Liver (tissue), 9 donors: ENCODE measurements around the gene ADGRA3. TPM values are rescaled to one million over a fixed set of nuclear protein-coding genes. Genes with fewer than 3 reads are reported as not detected.

Experiments used
- DNase-seq: peaks from one replicate; pipeline ENCODE4 v3.0.0-alpha.2; 2017; ENCODE audit warnings: low spot score
- H3K27ac ChIP-seq, 2 donors: one replicate each; pipeline ENCODE4 v1.7.0; 2013; ENCODE audit warnings: inconsistent platforms in 2 of 2, low read length in 2 of 2, control low read depth in 1 of 2, low read depth in 1 of 2, mild to moderate bottlenecking in 1 of 2
- H3K27me3 ChIP-seq, 4 donors: one replicate each; pipeline versions ENCODE4 v1.6.1 to v1.7.0; 2013; ENCODE audit warnings: low read length in 3 of 4, inconsistent platforms in 1 of 4, mild to moderate bottlenecking in 1 of 4, moderate library complexity in 1 of 4; ENCODE audit not compliant: control insufficient read depth in 4 of 4, insufficient read depth in 4 of 4
- H3K36me3 ChIP-seq, 4 donors: one replicate each; pipeline versions ENCODE4 v1.6.1 to v1.7.0; 2013; ENCODE audit warnings: low read length in 3 of 4, mild to moderate bottlenecking in 3 of 4, low read depth in 1 of 4, moderate library complexity in 1 of 4; ENCODE audit not compliant: control insufficient read depth in 4 of 4, insufficient read depth in 3 of 4
- H3K4me1 ChIP-seq, 4 donors: one replicate each; pipeline versions ENCODE4 v1.6.1 to v1.7.0; 2013; ENCODE audit warnings: low read length in 3 of 4, mild to moderate bottlenecking in 3 of 4, moderate library complexity in 1 of 4; ENCODE audit not compliant: control insufficient read depth in 4 of 4, insufficient read depth in 4 of 4
- H3K4me3 ChIP-seq, 3 donors: one replicate each; pipeline versions ENCODE4 v1.6.1 to v1.7.0; 2013; ENCODE audit warnings: low read length in 3 of 3, control low read depth in 1 of 3, low read depth in 1 of 3, mild to moderate bottlenecking in 1 of 3
- H3K9ac ChIP-seq, 2 donors: one replicate each; pipeline ENCODE4 v1.7.0; 2013; ENCODE audit warnings: low read length in 2 of 2, mild to moderate bottlenecking in 2 of 2, moderate library complexity in 2 of 2, control low read depth in 1 of 2, low read depth in 1 of 2
- H3K9me3 ChIP-seq, 4 donors: one replicate each; pipeline versions ENCODE4 v1.6.1 to v1.7.0; 2013; ENCODE audit warnings: low read length in 3 of 4; ENCODE audit not compliant: control insufficient read depth in 4 of 4
- ATF3 ChIP-seq: IDR thresholded peaks from 2 replicates; pipeline ENCODE4 v1.6.1; 2016; ENCODE audit warnings: antibody characterized with exemption
- EGR1 ChIP-seq, 2 donors: IDR thresholded peaks; 2 replicates each; pipeline ENCODE4 v1.6.1; 2016 to 2018; ENCODE audit warnings: antibody characterized with exemption in 2 of 2, low read depth in 2 of 2
- GABPA ChIP-seq, 2 donors: IDR thresholded peaks in 1 of 2; conservative IDR thresholded peaks in 1 of 2; 2 replicates each; pipeline ENCODE4 v1.6.1; 2016; ENCODE audit warnings: antibody characterized with exemption in 2 of 2, mild to moderate bottlenecking in 1 of 2, moderate library complexity in 1 of 2
- HNF4A ChIP-seq, 2 donors: conservative IDR thresholded peaks; 2 replicates each; pipeline ENCODE4 v1.6.1; 2016; ENCODE audit warnings: antibody characterized with exemption in 2 of 2, mild to moderate bottlenecking in 2 of 2
- JUND ChIP-seq, 2 donors: IDR thresholded peaks; 2 replicates each; pipeline ENCODE4 v1.6.1; 2016; ENCODE audit warnings: antibody characterized with exemption in 2 of 2
- NR2F2 ChIP-seq: IDR thresholded peaks from 2 replicates; pipeline ENCODE4 v1.6.1; 2016; ENCODE audit warnings: antibody characterized with exemption
- RAD21 ChIP-seq, 2 donors: IDR thresholded peaks; 2 replicates each; pipeline ENCODE4 v1.6.1; 2016; ENCODE audit warnings: antibody characterized with exemption in 2 of 2, mild to moderate bottlenecking in 2 of 2
- REST ChIP-seq: IDR thresholded peaks from 2 replicates; pipeline ENCODE4 v1.6.1; 2016; ENCODE audit warnings: antibody characterized with exemption, mild to moderate bottlenecking
- RXRA ChIP-seq, 2 donors: IDR thresholded peaks; 2 replicates each; pipeline ENCODE4 v1.6.1; 2017 to 2018; ENCODE audit warnings: antibody characterized with exemption in 2 of 2, mild to moderate bottlenecking in 1 of 2
- SP1 ChIP-seq: IDR thresholded peaks from 2 replicates; pipeline ENCODE4 v1.6.1; 2018; ENCODE audit warnings: antibody characterized with exemption, mild to moderate bottlenecking
- TAF1 ChIP-seq: conservative IDR thresholded peaks from 2 replicates; pipeline ENCODE4 v1.6.1; 2016; ENCODE audit warnings: antibody characterized with exemption, mild to moderate bottlenecking
- YY1 ChIP-seq: IDR thresholded peaks from 2 replicates; pipeline ENCODE4 v1.6.1; 2016; ENCODE audit warnings: antibody characterized with exemption, mild to moderate bottlenecking
- ZBTB33 ChIP-seq: IDR thresholded peaks from 2 replicates; pipeline ENCODE4 v1.6.1; 2016; ENCODE audit warnings: antibody characterized with exemption
- WGBS: extraction: QIAGEN DNeasy Blood & Tissue Kit; methylation state at CpG from one replicate; pipeline ENCODE4 v1.1.7; 2013; 5-methylcytosine and 5-hydroxymethylcytosine counted together
- polyA plus RNA-seq, 2 donors: library from polyadenylated mRNA; stranded (reverse) in 1 of 2; unstranded in 1 of 2; fragments of 200-250 nt in 1 of 2; fragments of >200 nt in 1 of 2; fragmentation: Nextera tagmentation in 1 of 2; extraction: Ambion mirVana in 1 of 2; gene quantifications; one replicate each; pipeline versions ENCODE4 v1.2.1 to v1.2.3, GENCODE V29; 2013 to 2015
- total RNA-seq, 2 donors: library from RNA; depleted of rRNA; stranded (reverse); fragments of >200 nt; gene quantifications; one replicate each; pipeline ENCODE4 v1.2.3, GENCODE V29; 2014
- TF ChIP-seq, protein P1 (sequence below): fragments of 150-350 bp; IDR thresholded peaks from 2 replicates; pipeline ENCODE4 v1.5.1; 2017; ENCODE audit warnings: improper control_type of control experiment, low read depth, low read length; ENCODE audit not compliant: missing input control
- donor health status: healthy.
- donor health status: healthy.
- donor health status: healthy.
- donor health status: healthy.
- donor health status: healthy.

ADGRA3 gene
- total and polyA plus RNA-seq, 4 donors: 15.2 to 239 (median 32.6) TPM

- TF ChIP-seq RXRA (IDR thresholded peaks at IDR 0.05) (no peak), REST (no peak), YY1 (no peak), ATF3 (no peak), GABPA (IDR thresholded peaks at IDR 0.05 in 1 of 2, conservative IDR thresholded peaks at IDR 0.05 in 1 of 2) (no peak), SP1 (no peak)
Observed at GRCh38 chr4:22554670-22555069, 38.8 kb upstream of the ADGRA3 start (continued).

DNA sequence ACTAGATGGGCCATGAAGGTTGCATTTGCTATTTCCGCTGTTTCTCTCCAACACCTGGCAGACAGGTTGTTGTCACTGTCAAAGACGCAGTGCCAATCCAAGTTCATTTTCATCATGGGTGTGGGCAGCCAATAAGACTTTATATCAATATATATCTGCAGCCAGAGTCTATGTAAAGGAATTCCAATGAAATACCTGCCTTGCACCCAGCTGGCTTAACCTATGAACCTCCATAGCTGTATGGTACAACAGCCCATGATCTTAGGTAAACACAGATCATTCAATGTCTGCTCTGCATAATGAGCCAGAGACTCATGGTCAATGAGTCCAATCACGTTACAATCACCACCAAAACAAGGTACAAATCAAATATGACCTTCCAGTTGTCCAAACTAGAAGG, 37.7 kb upstream of the ADGRA3 start:
- no peak overlapping the region for H3K9ac ChIP-seq
- H3K9me3 ChIP-seq: no peaks in the 10 kb centered on the region
- no peaks in the 10 kb centered on the region for H3K36me3 ChIP-seq
- H3K4me1 ChIP-seq: no peaks in the 10 kb centered on the region
- H3K27me3 ChIP-seq: no peaks in the 10 kb centered on the region
- TF ChIP-seq RAD21 (IDR thresholded peaks at IDR 0.05): no peak
- TF ChIP-seq TAF1: no peak
- TF ChIP-seq ATF3: no peak
- no peak for TF ChIP-seq HNF4A (conservative IDR thresholded peaks at IDR 0.05)
- TF ChIP-seq, protein P1, sequence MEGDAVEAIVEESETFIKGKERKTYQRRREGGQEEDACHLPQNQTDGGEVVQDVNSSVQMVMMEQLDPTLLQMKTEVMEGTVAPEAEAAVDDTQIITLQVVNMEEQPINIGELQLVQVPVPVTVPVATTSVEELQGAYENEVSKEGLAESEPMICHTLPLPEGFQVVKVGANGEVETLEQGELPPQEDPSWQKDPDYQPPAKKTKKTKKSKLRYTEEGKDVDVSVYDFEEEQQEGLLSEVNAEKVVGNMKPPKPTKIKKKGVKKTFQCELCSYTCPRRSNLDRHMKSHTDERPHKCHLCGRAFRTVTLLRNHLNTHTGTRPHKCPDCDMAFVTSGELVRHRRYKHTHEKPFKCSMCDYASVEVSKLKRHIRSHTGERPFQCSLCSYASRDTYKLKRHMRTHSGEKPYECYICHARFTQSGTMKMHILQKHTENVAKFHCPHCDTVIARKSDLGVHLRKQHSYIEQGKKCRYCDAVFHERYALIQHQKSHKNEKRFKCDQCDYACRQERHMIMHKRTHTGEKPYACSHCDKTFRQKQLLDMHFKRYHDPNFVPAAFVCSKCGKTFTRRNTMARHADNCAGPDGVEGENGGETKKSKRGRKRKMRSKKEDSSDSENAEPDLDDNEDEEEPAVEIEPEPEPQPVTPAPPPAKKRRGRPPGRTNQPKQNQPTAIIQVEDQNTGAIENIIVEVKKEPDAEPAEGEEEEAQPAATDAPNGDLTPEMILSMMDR: no peak
- TF ChIP-seq RXRA (IDR thresholded peaks at IDR 0.05): no peak
- no peak for TF ChIP-seq REST
- 82% methylated on average over 3 of the region's 3 CpGs for WGBS
- no peak overlapping the region for H3K27ac ChIP-seq
- no peak overlapping the region for H3K4me3 ChIP-seq
- no peak for DNase-seq

GRCh38 chr4:22552812-22553211, 36.9 kb upstream of the ADGRA3 start:
- no peak overlapping the region for H3K4me3 ChIP-seq
- WGBS: 78% methylated on average over 3 of the region's 3 CpGs
- no peaks in the 10 kb centered on the region for H3K9me3 ChIP-seq
- no peak overlapping the region for H3K9ac ChIP-seq
- H3K36me3 ChIP-seq: no peaks in the 10 kb centered on the region
- H3K27ac ChIP-seq: no peak overlapping the region
- no peak for TF ChIP-seq JUND (IDR thresholded peaks at IDR 0.05)
- TF ChIP-seq, protein P1: no peak
- no peak for TF ChIP-seq EGR1 (IDR thresholded peaks at IDR 0.05; ENCODE audit: low read depth in 2 of 2)
- no peak for TF ChIP-seq ATF3
- TF ChIP-seq ZBTB33: no peak
- TF ChIP-seq NR2F2: no peak
- TF ChIP-seq GABPA (IDR thresholded peaks at IDR 0.05 in 1 of 2, conservative IDR thresholded peaks at IDR 0.05 in 1 of 2): no peak
- DNase-seq: no peak
- H3K4me1 ChIP-seq: no peaks in the 10 kb centered on the region
- no peaks in the 10 kb centered on the region for H3K27me3 ChIP-seq
